Keratinocyte (primary cell): ENCODE measurements around the gene TRAM2. TPM values are rescaled to one million over a fixed set of nuclear protein-coding genes. Genes with fewer than 3 reads are reported as not detected.

Experiments used
- DNase-seq: peaks from one replicate; pipeline ENCODE4 v3.0.0-alpha.2; 2011; ENCODE audit warnings: low read depth, missing footprints, low spot score
- FAIRE-seq: peaks from 2 replicates; lab custom pipeline; 2011; peaks lifted over from hg19 to GRCh38; lab: Jason Lieb, UNC
- H2AFZ ChIP-seq: 2 replicates; pipeline ENCODE4 v1.6.0; 2012; ENCODE audit warnings: low read length, control low read depth, inconsistent platforms; ENCODE audit not compliant: control insufficient read depth
- H3K27ac ChIP-seq: 2 replicates; pipeline ENCODE4 v1.5.1; 2011; ENCODE audit warnings: low read length; ENCODE audit not compliant: control insufficient read depth, insufficient read depth
- H3K27me3 ChIP-seq: 3 replicates; pipeline ENCODE4 v1.6.0; 2011; ENCODE audit warnings: low read length; ENCODE audit not compliant: control insufficient read depth, insufficient read depth; ENCODE audit errors: extremely low read depth
- H3K36me3 ChIP-seq, 2 experiments: 2 replicates in 1 of 2; 3 replicates in 1 of 2; pipeline ENCODE4 v1.5.1; 2011; ENCODE audit warnings: low read length in 2 of 2, mild to moderate bottlenecking in 1 of 2; ENCODE audit not compliant: control insufficient read depth in 2 of 2, insufficient read depth in 2 of 2; ENCODE audit errors: extremely low read depth in 1 of 2
- H3K4me1 ChIP-seq: 3 replicates; pipeline ENCODE4 v1.5.1; 2011; ENCODE audit warnings: low read length; ENCODE audit not compliant: control insufficient read depth, insufficient read depth; ENCODE audit errors: extremely low read depth
- H3K4me2 ChIP-seq: 3 replicates; pipeline ENCODE4 v1.6.0; 2011; ENCODE audit warnings: low read depth, low read length; ENCODE audit not compliant: control insufficient read depth, insufficient read depth; ENCODE audit errors: extremely low read depth
- H3K4me3 ChIP-seq, 3 experiments: fragments of 200-600 bp in 1 of 3; sonication (generic) in 1 of 3; 2 replicates in 2 of 3; 3 replicates in 1 of 3; pipeline ENCODE4 v1.5.1; 2011 to 2016; ENCODE audit warnings: low read length in 3 of 3, mild to moderate bottlenecking in 3 of 3, control low read depth in 2 of 3, inconsistent platforms in 1 of 3, low read depth in 1 of 3, mixed read lengths in 1 of 3, mixed run types in 1 of 3, moderate library complexity in 1 of 3; ENCODE audit not compliant: control insufficient read depth in 2 of 3, insufficient read depth in 2 of 3; ENCODE audit errors: extremely low read depth in 1 of 3
- H3K79me2 ChIP-seq: 2 replicates; pipeline ENCODE4 v1.6.0; 2012; ENCODE audit warnings: low read length; ENCODE audit not compliant: control insufficient read depth, insufficient read depth
- H3K9ac ChIP-seq: 3 replicates; pipeline ENCODE4 v1.6.0; 2011; ENCODE audit warnings: low read length; ENCODE audit not compliant: control insufficient read depth, insufficient read depth; ENCODE audit errors: extremely low read depth
- H3K9me1 ChIP-seq: 3 replicates; pipeline ENCODE4 v1.6.0; 2011; ENCODE audit warnings: low read length; ENCODE audit not compliant: control insufficient read depth, insufficient read depth; ENCODE audit errors: extremely low read depth
- H3K9me3 ChIP-seq: 2 replicates; pipeline ENCODE4 v1.5.1; 2012; ENCODE audit warnings: low read depth, low read length; ENCODE audit not compliant: control insufficient read depth
- H4K20me1 ChIP-seq: 3 replicates; pipeline ENCODE4 v1.6.0; 2011; ENCODE audit warnings: low read length; ENCODE audit not compliant: control insufficient read depth, insufficient read depth; ENCODE audit errors: extremely low read depth
- EZH2 ChIP-seq: IDR thresholded peaks from one replicate; pipeline ENCODE4 v1.6.1; 2012; ENCODE audit warnings: inconsistent platforms, mild to moderate bottlenecking, low read length, moderate library complexity
- dilution Hi-C: fragments of 300-500 bp; cut with MboI; formaldehyde crosslinking; loops from one replicate; pipeline ENCODE4 v1.7.0; 2020; ENCODE audit warnings: low sequenced_read_pairs; ENCODE audit not compliant: extremely low pct_ligation_motif_present
- polyA plus RNA-seq, 5 experiments: library from polyadenylated mRNA; depleted of rRNA in 3 of 5; stranded (reverse) in 3 of 5; stranded (forward) in 1 of 5; unstranded in 1 of 5; fragments of >200 nt; gene quantifications; 1 replicate in 1 of 5; 2 replicates in 3 of 5; 3 replicates in 1 of 5; pipeline versions ENCODE4 v1.2.1 to v1.2.3, GENCODE V29; 2011 to 2012; ENCODE audit warnings: missing spikeins in 2 of 5, low read depth in 1 of 5, low replicate concordance in 1 of 5
- TF ChIP-seq, protein P1 (sequence below), 3 experiments: IDR thresholded peaks in 1 of 3; conservative IDR thresholded peaks in 1 of 3; optimal IDR thresholded peaks in 1 of 3; 2 replicates in 2 of 3; 3 replicates in 1 of 3; pipeline versions ENCODE3 to v1.5.1; 2011; ENCODE audit warnings: low read length in 3 of 3, mild to moderate bottlenecking in 3 of 3, moderate library complexity in 2 of 3, control low read depth in 1 of 3, inconsistent platforms in 1 of 3; ENCODE audit not compliant: insufficient read depth in 2 of 3; ENCODE audit errors: extremely low read depth in 1 of 3

The TRAM2 gene
- polyA plus RNA-seq, 1 donor (not counting 4 experiments of a cell fraction or from before 2014, with no cell fraction given): 9.2 TPM

DNA sequence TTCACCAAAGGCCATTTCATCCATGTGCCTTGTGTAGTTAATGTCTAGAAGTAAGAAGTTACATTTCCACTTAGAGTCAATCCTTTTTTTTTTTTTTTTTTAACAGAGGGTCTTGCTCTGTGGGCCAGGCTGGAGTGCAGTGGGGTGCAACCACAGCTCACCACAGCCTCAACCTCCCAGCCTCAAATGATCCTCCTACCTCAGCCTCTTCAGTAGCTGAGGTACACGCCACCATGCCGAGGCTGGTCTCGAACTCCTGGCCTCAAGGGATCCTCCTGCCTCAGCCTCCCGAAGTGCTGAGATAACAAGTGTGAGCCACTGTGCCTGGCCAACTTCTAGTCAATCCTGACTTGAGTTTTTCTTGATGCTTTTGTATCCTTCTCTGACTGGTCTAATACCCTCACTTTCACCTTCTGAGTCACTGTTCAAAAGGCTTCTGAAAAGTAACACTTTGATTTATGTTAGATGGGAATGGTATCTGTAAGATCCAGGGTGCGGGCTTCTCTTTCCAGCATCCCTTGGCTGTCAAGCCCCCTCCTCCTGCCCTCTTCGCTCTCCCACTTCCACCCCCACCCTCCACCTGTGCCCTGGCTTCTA, 22.1 kb downstream of the TRAM2 start:
- H3K9me3 ChIP-seq: no peaks in the 10 kb centered on the region
- dilution Hi-C loops: no loop called here
- no peak overlapping the region for H2AFZ ChIP-seq
- no peaks in the 10 kb centered on the region for H3K9me1 ChIP-seq
- H3K27ac ChIP-seq: no peak overlapping the region
- no peak overlapping the region for H3K4me3 ChIP-seq
- H3K9ac ChIP-seq: no peak overlapping the region
- no peak for FAIRE-seq
- DNase-seq: no peak
- H3K4me1 ChIP-seq: peaks cover 31% of the 10 kb centered on the region
- H3K4me2 ChIP-seq: no peak overlapping the region
- no peaks in the 10 kb centered on the region for H4K20me1 ChIP-seq
- no peaks in the 10 kb centered on the region for H3K27me3 ChIP-seq
- TF ChIP-seq EZH2: no peak
- TF ChIP-seq, protein P1, sequence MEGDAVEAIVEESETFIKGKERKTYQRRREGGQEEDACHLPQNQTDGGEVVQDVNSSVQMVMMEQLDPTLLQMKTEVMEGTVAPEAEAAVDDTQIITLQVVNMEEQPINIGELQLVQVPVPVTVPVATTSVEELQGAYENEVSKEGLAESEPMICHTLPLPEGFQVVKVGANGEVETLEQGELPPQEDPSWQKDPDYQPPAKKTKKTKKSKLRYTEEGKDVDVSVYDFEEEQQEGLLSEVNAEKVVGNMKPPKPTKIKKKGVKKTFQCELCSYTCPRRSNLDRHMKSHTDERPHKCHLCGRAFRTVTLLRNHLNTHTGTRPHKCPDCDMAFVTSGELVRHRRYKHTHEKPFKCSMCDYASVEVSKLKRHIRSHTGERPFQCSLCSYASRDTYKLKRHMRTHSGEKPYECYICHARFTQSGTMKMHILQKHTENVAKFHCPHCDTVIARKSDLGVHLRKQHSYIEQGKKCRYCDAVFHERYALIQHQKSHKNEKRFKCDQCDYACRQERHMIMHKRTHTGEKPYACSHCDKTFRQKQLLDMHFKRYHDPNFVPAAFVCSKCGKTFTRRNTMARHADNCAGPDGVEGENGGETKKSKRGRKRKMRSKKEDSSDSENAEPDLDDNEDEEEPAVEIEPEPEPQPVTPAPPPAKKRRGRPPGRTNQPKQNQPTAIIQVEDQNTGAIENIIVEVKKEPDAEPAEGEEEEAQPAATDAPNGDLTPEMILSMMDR (optimal IDR thresholded peaks at IDR 0.05 in 1 of 3, IDR thresholded peaks at IDR 0.05 in 1 of 3, conservative IDR thresholded peaks at IDR 0.05 in 1 of 3; ENCODE audit: extremely low read depth in 1 of 3, insufficient read depth in 2 of 3, low read length in 3 of 3): no peak
- peaks cover 25% of the 10 kb centered on the region for H3K79me2 ChIP-seq
- H3K36me3 ChIP-seq: no peaks in the 10 kb centered on the region

DNA sequence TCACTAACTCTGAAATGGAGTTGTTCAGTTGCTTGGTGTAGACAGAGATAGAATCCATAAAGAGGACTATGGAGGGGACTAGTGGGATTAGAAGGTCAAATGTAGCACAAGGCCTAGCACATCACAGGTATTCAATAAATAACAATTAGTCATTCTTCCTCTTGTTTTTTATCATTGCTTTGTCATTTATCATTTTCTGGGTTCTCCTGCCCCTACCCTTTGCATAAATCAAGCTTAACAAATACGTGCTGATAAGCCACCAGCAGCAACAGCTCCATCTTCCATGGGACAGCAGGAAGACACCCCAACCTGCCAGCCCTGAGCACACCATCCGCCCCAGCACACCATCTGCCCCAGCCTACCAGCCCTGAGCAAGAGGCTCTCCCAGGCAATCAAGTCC, 23.1 kb downstream of the TRAM2 start:
- H4K20me1 ChIP-seq: no peaks in the 10 kb centered on the region
- no peak overlapping the region for H3K9ac ChIP-seq
- H3K4me1 ChIP-seq: peaks cover 31% of the 10 kb centered on the region
- H3K36me3 ChIP-seq: no peaks in the 10 kb centered on the region
- DNase-seq (no peak), FAIRE-seq (no peak)
- no peak overlapping the region for H3K4me2 ChIP-seq
- H3K27me3 ChIP-seq: no peaks in the 10 kb centered on the region
- no peaks in the 10 kb centered on the region for H3K9me1 ChIP-seq
- TF ChIP-seq, protein P1 (optimal IDR thresholded peaks at IDR 0.05 in 1 of 3, IDR thresholded peaks at IDR 0.05 in 1 of 3, conservative IDR thresholded peaks at IDR 0.05 in 1 of 3; ENCODE audit: extremely low read depth in 1 of 3, insufficient read depth in 2 of 3, low read length in 3 of 3): no peak
- TF ChIP-seq EZH2: no peak
- no peak overlapping the region for H3K4me3 ChIP-seq
- no peak overlapping the region for H2AFZ ChIP-seq
- H3K9me3 ChIP-seq: no peaks in the 10 kb centered on the region
- dilution Hi-C loops: no loop called here
- no peak overlapping the region for H3K27ac ChIP-seq
- peaks cover 20% of the 10 kb centered on the region for H3K79me2 ChIP-seq
